Measurements from ENCODE around the gene NR2E3.

NR2E3 gene

GRCh38 chr15:71790081-71790480 is 20.3 kb upstream of the NR2E3 start:
- TF ChIP-seq, protein P1, sequence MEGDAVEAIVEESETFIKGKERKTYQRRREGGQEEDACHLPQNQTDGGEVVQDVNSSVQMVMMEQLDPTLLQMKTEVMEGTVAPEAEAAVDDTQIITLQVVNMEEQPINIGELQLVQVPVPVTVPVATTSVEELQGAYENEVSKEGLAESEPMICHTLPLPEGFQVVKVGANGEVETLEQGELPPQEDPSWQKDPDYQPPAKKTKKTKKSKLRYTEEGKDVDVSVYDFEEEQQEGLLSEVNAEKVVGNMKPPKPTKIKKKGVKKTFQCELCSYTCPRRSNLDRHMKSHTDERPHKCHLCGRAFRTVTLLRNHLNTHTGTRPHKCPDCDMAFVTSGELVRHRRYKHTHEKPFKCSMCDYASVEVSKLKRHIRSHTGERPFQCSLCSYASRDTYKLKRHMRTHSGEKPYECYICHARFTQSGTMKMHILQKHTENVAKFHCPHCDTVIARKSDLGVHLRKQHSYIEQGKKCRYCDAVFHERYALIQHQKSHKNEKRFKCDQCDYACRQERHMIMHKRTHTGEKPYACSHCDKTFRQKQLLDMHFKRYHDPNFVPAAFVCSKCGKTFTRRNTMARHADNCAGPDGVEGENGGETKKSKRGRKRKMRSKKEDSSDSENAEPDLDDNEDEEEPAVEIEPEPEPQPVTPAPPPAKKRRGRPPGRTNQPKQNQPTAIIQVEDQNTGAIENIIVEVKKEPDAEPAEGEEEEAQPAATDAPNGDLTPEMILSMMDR (conservative IDR thresholded peaks at IDR 0.05; ENCODE audit: low read depth, low read length): no peak
- peak; percentile 75 for DNase-seq (ENCODE audit: low read depth)
- H3K4me3 ChIP-seq (ENCODE audit: low read depth, low read length): no peak overlapping the region

DNA sequence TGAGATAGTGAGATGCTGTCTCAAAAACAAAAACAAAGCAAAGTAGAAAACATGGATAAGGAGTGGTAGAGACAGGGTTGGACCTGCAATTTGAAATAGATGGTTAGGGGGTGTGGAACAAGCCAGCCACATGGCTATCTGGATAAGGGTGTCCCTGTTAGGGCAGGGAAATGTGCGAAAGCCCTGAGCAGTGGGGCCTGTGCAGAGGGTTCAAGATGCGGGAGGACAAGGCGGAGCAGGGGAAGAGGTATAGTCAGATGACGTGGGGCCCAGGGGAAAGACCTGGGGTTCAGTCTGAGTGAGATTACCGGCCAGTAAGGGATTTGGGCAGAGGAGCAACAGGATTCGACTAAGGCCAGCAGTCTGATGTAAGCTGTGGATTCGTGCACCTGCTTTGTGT is 18.4 kb upstream of the NR2E3 start:
- DNase-seq (ENCODE audit: low read depth): no peak
- TF ChIP-seq, protein P1 (conservative IDR thresholded peaks at IDR 0.05; ENCODE audit: low read depth, low read length): no peak
- H3K4me3 ChIP-seq (ENCODE audit: low read depth, low read length): no peak overlapping the region

- H3K4me3 ChIP-seq (ENCODE audit: low read depth, low read length): no peak overlapping the region
- TF ChIP-seq, protein P1 (conservative IDR thresholded peaks at IDR 0.05; ENCODE audit: low read depth, low read length): no peak
- DNase-seq (ENCODE audit: low read depth): peak; percentile 68
Observed at GRCh38 chr15:71792521-71792920, 17.8 kb upstream of the NR2E3 start.

GRCh38 chr15:71798641-71799040 is 11.7 kb upstream of the NR2E3 start:
- H3K4me3 ChIP-seq (ENCODE audit: low read depth, low read length): no peak overlapping the region
- DNase-seq (ENCODE audit: low read depth): no peak
- TF ChIP-seq, protein P1 (conservative IDR thresholded peaks at IDR 0.05; ENCODE audit: low read depth, low read length): no peak

DNA sequence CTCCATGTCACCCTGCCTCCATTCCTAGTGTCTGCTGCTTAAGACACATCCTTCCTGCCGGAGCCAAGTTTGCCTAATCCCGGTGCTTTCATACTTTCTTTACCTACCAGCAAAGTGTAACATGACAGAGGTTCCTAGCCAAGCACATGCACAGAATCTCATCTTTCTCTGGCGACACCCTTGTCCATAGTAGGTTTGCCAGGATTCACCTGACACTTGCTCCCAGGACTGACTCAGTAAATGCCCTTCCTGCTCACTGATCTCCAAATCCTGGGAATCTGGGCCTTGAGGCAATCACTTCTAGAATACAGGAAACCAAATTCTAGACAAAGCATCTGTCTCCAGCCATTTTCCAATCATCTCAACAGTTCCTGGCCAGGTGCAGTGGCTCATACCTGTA is 10.2 kb upstream of the NR2E3 start:
- no peak for DNase-seq (ENCODE audit: low read depth)
- TF ChIP-seq, protein P1 (conservative IDR thresholded peaks at IDR 0.05; ENCODE audit: low read depth, low read length): no peak
- no peak overlapping the region for H3K4me3 ChIP-seq (ENCODE audit: low read depth, low read length)

GRCh38 chr15:71800835-71801745 is 9.3 kb upstream of the NR2E3 start:
- peak; percentile 91 for DNase-seq (ENCODE audit: low read depth)
- TF ChIP-seq, protein P1 (conservative IDR thresholded peaks at IDR 0.05; ENCODE audit: low read depth, low read length): peak; percentile 90
- H3K4me3 ChIP-seq (ENCODE audit: low read depth, low read length): no peak overlapping the region

Measured in choroid plexus epithelial cell (primary cell).